ENCODE measurements around the gene DCHS2. TPM values are rescaled to one million over a fixed set of nuclear protein-coding genes. Genes with fewer than 3 reads are reported as not detected.

Gene DCHS2
- total RNA-seq, 4 donors from 2014 or later: 2.3 to 5.0 (median 3.2) TPM

GRCh38 chr4:154476232-154476631 lies 15.4 kb downstream of the DCHS2 start:
- H3K27me3 ChIP-seq: no peaks in the 10 kb centered on the region
- no peaks in the 10 kb centered on the region for H3K9me3 ChIP-seq
- WGBS, 2 donors (ENCODE audit: low coverage in 1 of 2): 48 to 60% methylated on average over 1 of the region's 1 CpG
- no peaks in the 10 kb centered on the region for H3K36me3 ChIP-seq
- ATAC-seq: no peak
- no peak for TF ChIP-seq POLR2A (IDR thresholded peaks at IDR 0.05)
- H3K4me1 ChIP-seq: peaks cover 0 to 17% (median 0%) of the 10 kb centered on the region in 3 donors
- no peak overlapping the region for H3K4me3 ChIP-seq
- H3K27ac ChIP-seq: no peak overlapping the region

- Histone ChIP-seq H3K4me1 (peaks cover 0 to 18% (median 0%) of the 10 kb centered on the region in 3 donors), H3K27me3 (no peaks in the 10 kb centered on the region), H3K9me3 (no peaks in the 10 kb centered on the region), H3K36me3 (no peaks in the 10 kb centered on the region), H3K27ac (no peak overlapping the region), H3K4me3 (no peak overlapping the region)
- no peak for ATAC-seq
- 13 to 42% methylated on average over 1 of the region's 1 CpG for WGBS, 2 donors (ENCODE audit: low coverage in 1 of 2)
- TF ChIP-seq POLR2A (IDR thresholded peaks at IDR 0.05): no peak
- TF ChIP-seq CTCF (IDR thresholded peaks at IDR 0.05): no peak
- TF ChIP-seq EP300 (IDR thresholded peaks at IDR 0.05): no peak
- TF ChIP-seq POLR2AphosphoS5 (IDR thresholded peaks at IDR 0.05): no peak
Observed at GRCh38 chr4:154475820-154476219, 15.8 kb downstream of the DCHS2 start.

GRCh38 chr4:154473497-154473896 lies 18.1 kb downstream of the DCHS2 start:
- Histone ChIP-seq H3K4me1 (peaks cover 0 to 18% (median 0%) of the 10 kb centered on the region in 3 donors), H3K27me3 (no peaks in the 10 kb centered on the region), H3K9me3 (no peaks in the 10 kb centered on the region), H3K27ac (no peak overlapping the region), H3K36me3 (no peaks in the 10 kb centered on the region), H3K4me3 (no peak overlapping the region)
- TF ChIP-seq POLR2A (IDR thresholded peaks at IDR 0.05): no peak
- no peak for TF ChIP-seq POLR2AphosphoS5 (IDR thresholded peaks at IDR 0.05)
- TF ChIP-seq CTCF (IDR thresholded peaks at IDR 0.05): no peak
- no peak for TF ChIP-seq EP300 (IDR thresholded peaks at IDR 0.05)
- no peak for ATAC-seq
- 53 to 77% methylated on average over 3 to 5 of the region's 6 CpGs for whole genome bisulfite sequencing, 2 donors (ENCODE audit: low coverage in 1 of 2)

GRCh38 chr4:154472858-154473257 lies 18.7 kb downstream of the DCHS2 start:
- H3K36me3 ChIP-seq: no peaks in the 10 kb centered on the region
- TF ChIP-seq POLR2AphosphoS5 (IDR thresholded peaks at IDR 0.05): no peak
- TF ChIP-seq EP300 (IDR thresholded peaks at IDR 0.05): no peak
- TF ChIP-seq CTCF (IDR thresholded peaks at IDR 0.05): no peak
- no peak for TF ChIP-seq POLR2A (IDR thresholded peaks at IDR 0.05)
- H3K4me1 ChIP-seq: peaks cover 0 to 18% (median 0%) of the 10 kb centered on the region in 3 donors
- no CpG with 5 or more reads among the region's 1 CpG for WGBS, 2 donors (ENCODE audit: low coverage in 1 of 2)
- no peak overlapping the region for H3K4me3 ChIP-seq
- no peaks in the 10 kb centered on the region for H3K9me3 ChIP-seq
- no peak overlapping the region for H3K27ac ChIP-seq
- H3K27me3 ChIP-seq: no peaks in the 10 kb centered on the region
- no peak for ATAC-seq

GRCh38 chr4:154471526-154472331 lies 19.9 kb downstream of the DCHS2 start:
- Histone ChIP-seq H3K27me3 (no peaks in the 10 kb centered on the region), H3K9me3 (no peaks in the 10 kb centered on the region), H3K4me1 (peaks cover 0 to 18% (median 0%) of the 10 kb centered on the region in 3 donors), H3K4me3 (no peak overlapping the region), H3K36me3 (no peaks in the 10 kb centered on the region), H3K27ac (peak overlapping the region in 1 of 4 donors; percentile 11)
- TF ChIP-seq POLR2A (IDR thresholded peaks at IDR 0.05) (no peak), CTCF (IDR thresholded peaks at IDR 0.05) (no peak), POLR2AphosphoS5 (IDR thresholded peaks at IDR 0.05) (peak; percentile 41), EP300 (IDR thresholded peaks at IDR 0.05) (no peak)
- ATAC-seq: no peak
- 13 to 15% methylated on average over 4 of the region's 4 CpGs for WGBS, 2 donors (ENCODE audit: low coverage in 1 of 2)
